ENCODE results near the gene BAIAP2L2.
"Not testable (repeated sequence)": the region's sequence is repeated elsewhere in the genome, so short reads cannot be mapped to it uniquely, and the experiment has no call there.

The BAIAP2L2 gene

DNA sequence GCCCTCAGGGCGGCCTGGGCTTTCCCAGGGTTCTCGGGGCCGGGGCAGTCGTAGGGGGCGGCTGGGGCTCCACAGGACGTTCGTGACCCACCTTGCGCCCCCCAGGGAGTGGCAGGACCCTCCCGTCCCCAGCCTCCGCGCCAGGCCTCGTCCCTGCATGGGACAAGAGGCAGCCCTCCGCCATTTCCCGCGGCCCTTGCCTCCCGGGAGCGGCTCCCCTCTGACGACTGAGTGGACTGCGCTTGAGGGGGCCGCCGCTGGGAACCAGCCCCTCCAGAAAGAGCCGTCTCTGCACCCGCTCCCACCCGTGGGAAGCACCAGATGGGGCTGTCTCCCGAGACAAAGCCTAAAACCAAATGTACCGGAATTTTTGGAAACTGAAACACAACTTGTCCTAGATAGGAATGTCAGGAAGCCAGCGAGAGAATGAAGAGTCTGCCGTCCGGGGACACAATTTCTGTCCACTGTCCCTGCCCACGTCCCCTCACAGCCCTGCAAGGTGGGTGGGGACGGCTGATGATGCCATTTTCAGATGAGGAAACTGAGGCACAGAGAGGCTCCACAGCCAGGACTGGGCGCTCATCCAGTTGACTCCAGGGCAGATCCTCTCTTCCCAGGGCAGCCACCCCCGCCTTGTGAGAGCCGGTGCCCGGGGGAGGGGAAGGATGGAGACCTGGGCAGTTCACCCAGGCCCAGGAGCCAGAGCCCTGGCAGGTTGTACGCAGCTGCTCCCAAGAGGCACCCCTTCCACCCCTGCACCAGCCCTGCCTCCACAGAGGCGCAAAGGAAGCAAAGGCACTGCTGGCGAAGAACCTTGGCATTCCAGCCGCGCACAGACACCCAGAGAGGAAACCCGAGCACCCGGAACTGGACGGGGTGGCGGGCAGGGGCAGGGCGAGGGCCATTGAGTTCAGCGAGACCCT lies 71.3 kb downstream of the BAIAP2L2 start:
- DNase-seq (ENCODE audit: low read depth) = no peak

DNA sequence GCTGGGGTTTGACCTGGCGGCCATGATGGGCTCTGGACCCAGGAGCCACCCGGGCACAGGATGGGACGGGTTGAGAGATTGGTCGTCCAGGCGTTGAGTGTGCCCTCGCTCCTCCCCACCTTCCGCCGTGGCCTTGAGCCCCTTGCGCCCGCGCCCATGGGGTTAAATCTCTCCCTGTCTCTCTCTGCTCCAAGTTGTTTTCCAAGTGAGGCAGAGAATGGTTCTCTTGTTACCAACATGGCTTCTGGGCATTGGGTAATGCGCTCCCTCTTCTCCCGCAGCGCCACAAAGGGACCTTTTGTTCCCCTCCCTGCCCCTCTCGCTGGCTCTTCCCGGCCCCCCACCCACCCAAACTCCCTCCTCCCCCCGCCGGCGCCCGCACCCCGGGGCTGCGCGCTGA lies 72.1 kb downstream of the BAIAP2L2 start:
- no peak for DNase-seq (ENCODE audit: low read depth)

DNA sequence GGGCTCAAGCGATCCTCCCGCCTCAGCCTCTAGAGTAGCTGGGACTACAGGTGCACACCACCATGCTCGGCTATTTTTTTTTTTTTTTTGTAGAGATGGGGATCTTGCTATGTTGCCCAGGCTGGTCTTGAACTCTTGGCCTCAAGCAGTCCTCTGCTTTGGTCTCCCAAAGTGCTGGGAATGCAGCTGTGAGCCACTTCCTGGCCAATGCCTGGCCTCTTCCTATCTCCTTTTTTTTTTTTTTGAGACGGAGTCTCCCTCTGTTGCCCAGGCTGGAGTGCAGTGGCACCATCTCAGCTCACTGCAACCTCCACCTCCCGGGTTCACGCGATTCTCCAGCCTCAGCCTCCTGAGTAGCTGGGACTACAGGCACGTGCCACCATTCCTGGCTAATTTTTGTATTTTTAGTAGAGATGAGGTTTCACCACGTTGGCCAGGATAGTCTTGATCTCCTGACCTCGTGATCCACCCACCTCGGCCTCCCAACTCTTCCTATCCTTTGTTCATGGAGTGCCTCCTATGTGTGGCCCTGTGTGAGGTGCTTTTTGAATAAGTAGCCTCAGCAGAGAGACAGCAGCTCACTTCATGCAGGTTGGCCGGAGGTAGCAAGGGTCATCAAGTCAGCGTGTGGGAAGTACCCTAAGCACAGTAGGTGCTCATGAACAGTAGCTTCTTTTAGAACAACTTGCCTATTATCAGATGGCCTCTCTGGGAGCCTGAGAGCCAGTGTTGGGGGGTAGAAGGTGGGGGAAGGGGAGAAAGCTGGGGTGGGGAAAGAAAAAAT lies 72.9 kb downstream of the BAIAP2L2 start:
- not testable (repeated sequence) for DNase-seq (ENCODE audit: low read depth)

- DNase-seq (ENCODE audit: low read depth) = no peak
Observed at GRCh38 chr22:38036392-38037062, 74.0 kb downstream of the BAIAP2L2 start.

DNA sequence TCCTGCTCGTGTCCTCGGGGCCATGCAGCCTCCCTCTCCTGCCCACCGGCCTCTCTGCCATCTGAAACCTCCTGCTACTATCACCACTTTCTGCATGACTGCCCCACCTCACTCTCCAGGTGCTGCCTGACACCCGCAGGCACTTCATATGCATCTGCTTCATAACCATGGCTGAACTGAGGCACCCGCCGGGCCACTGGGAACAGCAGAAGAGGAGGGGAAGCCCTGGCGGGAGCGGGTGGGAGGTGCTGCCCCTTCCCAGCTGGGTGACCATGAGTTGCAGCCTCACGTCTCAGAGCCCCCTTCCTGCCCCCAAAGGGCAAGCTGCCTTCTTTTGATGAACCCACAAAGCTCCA lies 75.0 kb downstream of the BAIAP2L2 start:
- DNase-seq (ENCODE audit: low read depth) = no peak
